Parathyroid adenoma (tissue), 2 donors: Measurements from ENCODE around the gene ADGRG1.

ENCODE experiments used
- H2AFZ ChIP-seq: fragments of 300-600 bp; sonication (generic); one replicate; pipeline ENCODE4 v1.7.0; 2017; ENCODE audit warnings: antibody characterized with exemption, mild to moderate bottlenecking
- H3K27ac ChIP-seq: fragments of 300-600 bp; sonication (generic); one replicate; pipeline ENCODE4 v1.7.0; 2017
- H3K27me3 ChIP-seq: fragments of 300-600 bp; sonication (generic); one replicate; pipeline ENCODE4 v1.7.0; 2017; ENCODE audit warnings: low read length; ENCODE audit not compliant: control insufficient read depth, insufficient read depth
- H3K36me3 ChIP-seq: fragments of 300-600 bp; sonication (generic); one replicate; pipeline ENCODE4 v1.7.0; 2017; ENCODE audit warnings: low read length; ENCODE audit not compliant: control insufficient read depth, insufficient read depth
- H3K4me1 ChIP-seq: fragments of 300-600 bp; sonication (generic); one replicate; pipeline ENCODE4 v1.7.0; 2017; ENCODE audit warnings: control low read depth
- H3K4me2 ChIP-seq: fragments of 300-600 bp; sonication (generic); one replicate; pipeline ENCODE4 v1.7.0; 2017; ENCODE audit warnings: low read length
- H3K4me3 ChIP-seq: fragments of 300-600 bp; sonication (generic); one replicate; pipeline ENCODE4 v1.7.0; 2017; ENCODE audit warnings: low read depth, low read length
- H3K79me2 ChIP-seq: fragments of 300-600 bp; sonication (generic); one replicate; pipeline ENCODE4 v1.7.0; 2017; ENCODE audit warnings: control low read depth
- H3K9ac ChIP-seq: fragments of 300-600 bp; sonication (generic); one replicate; pipeline ENCODE4 v1.7.0; 2017; ENCODE audit warnings: mild to moderate bottlenecking
- H3K9me3 ChIP-seq: fragments of 300-600 bp; sonication (generic); one replicate; pipeline ENCODE4 v1.7.0; 2017; ENCODE audit warnings: low read length; ENCODE audit not compliant: control insufficient read depth
- CTCF ChIP-seq: fragments of 300-600 bp; sonication (generic); IDR thresholded peaks from one replicate; pipeline ENCODE4 v1.7.0; 2017; ENCODE audit warnings: antibody characterized with exemption, mild to moderate bottlenecking
- donor health status: primary hyperparathyroidism.

Gene ADGRG1

GRCh38 chr16:57675741-57676551 lies 47.5 kb downstream of the ADGRG1 start:
- Histone ChIP-seq H3K9me3 (no peaks in the 10 kb centered on the region), H3K79me2 (no peaks in the 10 kb centered on the region), H3K36me3 (no peaks in the 10 kb centered on the region), H3K4me1 (no peaks in the 10 kb centered on the region), H2AFZ (no peak overlapping the region), H3K9ac (no peak overlapping the region), H3K4me2 (no peak overlapping the region), H3K27me3 (no peaks in the 10 kb centered on the region), H3K27ac (no peak overlapping the region), H3K4me3 (no peak overlapping the region)
- TF ChIP-seq CTCF = no peak

- no peak overlapping the region for H3K27ac ChIP-seq
- no peak for TF ChIP-seq CTCF
- no peak overlapping the region for H2AFZ ChIP-seq
- no peaks in the 10 kb centered on the region for H3K9me3 ChIP-seq
- no peak overlapping the region for H3K9ac ChIP-seq
- no peaks in the 10 kb centered on the region for H3K4me1 ChIP-seq
- H3K36me3 ChIP-seq = no peaks in the 10 kb centered on the region
- no peaks in the 10 kb centered on the region for H3K27me3 ChIP-seq
- no peak overlapping the region for H3K4me2 ChIP-seq
- H3K79me2 ChIP-seq = no peaks in the 10 kb centered on the region
- H3K4me3 ChIP-seq = no peak overlapping the region
These were observed 48.2 kb downstream of the ADGRG1 start for GRCh38 chr16:57676553-57677085.

- Histone ChIP-seq H3K9me3 (no peaks in the 10 kb centered on the region), H3K4me1 (no peaks in the 10 kb centered on the region), H3K36me3 (no peaks in the 10 kb centered on the region), H3K27me3 (no peaks in the 10 kb centered on the region), H3K4me3 (no peak overlapping the region), H3K9ac (no peak overlapping the region), H3K4me2 (no peak overlapping the region), H3K27ac (no peak overlapping the region), H2AFZ (no peak overlapping the region), H3K79me2 (no peaks in the 10 kb centered on the region)
- no peak for TF ChIP-seq CTCF
These were observed 49.4 kb downstream of the ADGRG1 start for GRCh38 chr16:57677622-57678369.

- no peak overlapping the region for H3K9ac ChIP-seq
- H3K4me1 ChIP-seq = no peaks in the 10 kb centered on the region
- no peaks in the 10 kb centered on the region for H3K36me3 ChIP-seq
- no peak overlapping the region for H3K4me2 ChIP-seq
- H3K4me3 ChIP-seq = no peak overlapping the region
- no peak for TF ChIP-seq CTCF
- H2AFZ ChIP-seq = no peak overlapping the region
- H3K27me3 ChIP-seq = no peaks in the 10 kb centered on the region
- no peaks in the 10 kb centered on the region for H3K79me2 ChIP-seq
- no peak overlapping the region for H3K27ac ChIP-seq
- no peaks in the 10 kb centered on the region for H3K9me3 ChIP-seq
These were observed 50.6 kb downstream of the ADGRG1 start for GRCh38 chr16:57679016-57679415.
